ENCODE results near the gene BCL11B. TPM values are rescaled to one million over a fixed set of nuclear protein-coding genes. Genes with fewer than 3 reads are reported as not detected.

Gene BCL11B
- total and polyA plus RNA-seq, 2 experiments from 2014 or later: 0.28 to 3.2 TPM

DNA sequence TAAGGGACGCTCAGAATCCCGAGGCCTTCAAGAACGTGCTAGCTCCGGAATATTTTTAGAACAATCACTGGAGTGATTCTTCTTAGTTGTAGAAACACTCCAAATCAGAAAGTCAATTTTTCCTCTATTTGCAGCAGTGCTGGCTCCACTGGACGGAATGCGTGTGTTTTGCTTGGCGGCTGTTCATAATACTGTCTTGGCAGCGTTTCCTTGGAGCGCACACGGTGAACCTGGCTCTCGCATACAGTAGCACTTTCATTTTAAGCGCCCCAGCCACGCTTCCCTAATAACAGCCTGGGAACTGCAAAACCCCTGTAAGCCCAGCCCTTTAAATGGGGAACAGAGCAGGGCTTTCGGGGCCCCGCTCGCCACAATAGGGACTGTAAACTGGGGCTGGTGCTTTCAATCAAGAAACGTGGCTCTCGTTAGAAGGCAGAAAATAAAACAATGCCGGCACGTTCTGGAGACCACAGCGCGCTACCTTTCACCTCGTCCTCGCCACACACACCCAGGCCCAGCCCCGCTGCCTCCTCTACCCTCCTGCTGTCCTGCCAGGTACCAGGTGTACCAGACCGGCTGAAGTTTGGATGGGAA, 79.9 kb downstream of the BCL11B start:
- DNase-seq (ENCODE audit: low spot score): peak; percentile 33
- Histone ChIP-seq H4K20me1 (ENCODE audit: insufficient read depth, poor library complexity, severe bottlenecking) (no peaks in the 10 kb centered on the region), H3K9me3 (ENCODE audit: low read depth) (no peaks in the 10 kb centered on the region), H3K79me2 (no peaks in the 10 kb centered on the region), H3K4me2 (peak overlapping the region; percentile 69), H3K36me3 (replicated peaks; ENCODE audit: insufficient read depth, low read depth) (no peaks in the 10 kb centered on the region), H3K27ac (no peak overlapping the region), H3K4me1 (ENCODE audit: insufficient read depth) (peaks cover 12% of the 10 kb centered on the region), H3K9me2 (replicated peaks; ENCODE audit: insufficient read depth) (no peaks in the 10 kb centered on the region), H2AFZ (no peak overlapping the region), H3K4me3 (no peak overlapping the region), H3K27me3 (no peaks in the 10 kb centered on the region)
- 71% methylated on average over 26 of the region's 26 CpGs for WGBS (ENCODE audit: low lambda C conversion rate, missing lambda C conversion rate)
- TF ChIP-seq EZH2phosphoT487 (IDR thresholded peaks at IDR 0.05; ENCODE audit: low read depth, severe bottlenecking, unreplicated experiment) (no peak), CTCF (IDR thresholded peaks at IDR 0.05; ENCODE audit: poor library complexity) (no peak)

DNA sequence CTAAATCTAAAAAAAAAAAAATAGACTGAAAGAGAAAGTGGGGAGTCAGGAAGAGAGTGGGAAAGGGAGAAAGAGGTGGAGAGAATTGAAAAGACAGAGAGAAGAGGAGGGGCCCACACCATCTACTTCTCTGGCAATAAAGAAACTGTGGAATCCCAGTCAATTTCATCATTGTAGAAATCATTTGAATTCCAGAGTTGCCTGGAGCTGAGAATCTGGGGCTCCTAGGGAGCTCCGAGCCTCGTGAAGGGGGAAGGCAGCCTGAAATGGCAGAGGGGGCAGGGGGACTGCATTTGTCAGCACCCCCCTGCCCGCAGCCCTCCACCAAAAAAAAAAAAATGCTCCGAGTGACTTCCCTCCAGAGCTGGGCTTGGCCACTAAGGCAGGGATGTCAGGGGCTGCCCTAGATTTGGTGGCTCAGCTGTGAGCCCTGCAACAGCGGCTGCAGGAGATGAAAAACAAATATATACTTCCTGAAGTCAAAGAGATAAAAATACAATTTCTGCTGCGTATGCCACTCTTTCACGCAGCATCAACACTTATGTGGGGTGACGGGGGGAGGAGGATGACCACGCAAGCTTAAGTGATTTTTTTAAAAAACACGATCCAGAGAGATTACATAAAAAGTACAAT, 80.5 kb downstream of the BCL11B start:
- no peaks in the 10 kb centered on the region for H3K36me3 ChIP-seq (replicated peaks; ENCODE audit: insufficient read depth, low read depth)
- no peaks in the 10 kb centered on the region for H3K9me2 ChIP-seq (replicated peaks; ENCODE audit: insufficient read depth)
- no peak overlapping the region for H2AFZ ChIP-seq
- H3K27ac ChIP-seq: no peak overlapping the region
- H3K4me3 ChIP-seq: no peak overlapping the region
- H3K9me3 ChIP-seq (ENCODE audit: low read depth): no peaks in the 10 kb centered on the region
- no peaks in the 10 kb centered on the region for H4K20me1 ChIP-seq (ENCODE audit: insufficient read depth, poor library complexity, severe bottlenecking)
- H3K79me2 ChIP-seq: no peaks in the 10 kb centered on the region
- no peaks in the 10 kb centered on the region for H3K27me3 ChIP-seq
- peak overlapping the region; percentile 69 for H3K4me2 ChIP-seq
- H3K4me1 ChIP-seq (ENCODE audit: insufficient read depth): peaks cover 12% of the 10 kb centered on the region
- WGBS (ENCODE audit: low lambda C conversion rate, missing lambda C conversion rate): 67% methylated on average over 10 of the region's 10 CpGs
- no peak for TF ChIP-seq CTCF (IDR thresholded peaks at IDR 0.05; ENCODE audit: poor library complexity)
- TF ChIP-seq EZH2 (IDR thresholded peaks at IDR 0.05; ENCODE audit: borderline replicate concordance): no peak
- no peak for DNase-seq (ENCODE audit: low spot score)

DNA sequence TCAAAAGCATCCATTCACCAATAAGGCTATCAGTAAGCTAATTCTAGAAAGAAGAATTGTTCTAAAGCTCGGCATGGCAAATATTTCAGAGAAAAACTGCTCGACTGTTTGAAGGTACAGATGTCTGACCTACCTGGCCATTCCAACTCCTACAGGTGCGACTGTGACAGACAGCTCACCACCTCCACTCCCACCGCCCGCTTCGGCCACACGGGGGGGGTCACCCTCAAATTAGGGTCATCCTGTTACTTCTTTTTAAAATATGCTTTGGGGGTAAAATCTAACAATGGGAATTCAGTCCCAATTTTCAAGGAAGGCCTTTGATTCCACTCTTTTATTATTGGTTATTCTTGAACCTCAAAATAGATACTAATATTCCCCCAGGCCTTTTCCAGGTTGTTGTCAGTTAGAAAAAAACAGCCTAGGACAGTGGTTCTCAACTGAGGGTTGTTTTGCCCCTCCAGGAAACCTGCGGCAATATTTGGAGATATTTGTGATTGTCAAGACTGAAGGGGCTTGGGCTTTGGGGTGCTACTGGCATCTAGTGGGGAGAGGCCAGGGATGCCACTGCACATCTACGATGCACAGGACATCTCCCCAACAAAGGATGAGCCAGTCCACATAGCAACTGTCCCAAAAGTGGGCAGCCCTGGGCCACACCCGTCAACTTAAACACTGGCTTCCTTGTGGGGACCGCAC, 81.2 kb downstream of the BCL11B start:
- Histone ChIP-seq H4K20me1 (ENCODE audit: insufficient read depth, poor library complexity, severe bottlenecking) (no peaks in the 10 kb centered on the region), H3K36me3 (replicated peaks; ENCODE audit: insufficient read depth, low read depth) (no peaks in the 10 kb centered on the region), H3K4me1 (ENCODE audit: insufficient read depth) (peaks cover 12% of the 10 kb centered on the region), H3K4me2 (no peak overlapping the region), H3K4me3 (no peak overlapping the region), H3K9me3 (ENCODE audit: low read depth) (no peaks in the 10 kb centered on the region), H3K27me3 (no peaks in the 10 kb centered on the region), H3K27ac (no peak overlapping the region), H3K79me2 (no peaks in the 10 kb centered on the region), H3K9me2 (replicated peaks; ENCODE audit: insufficient read depth) (no peaks in the 10 kb centered on the region), H2AFZ (no peak overlapping the region)
- TF ChIP-seq EZH2 (IDR thresholded peaks at IDR 0.05; ENCODE audit: borderline replicate concordance) (no peak), CTCF (IDR thresholded peaks at IDR 0.05; ENCODE audit: poor library complexity) (peak; percentile 21)
- DNase-seq (ENCODE audit: low spot score): no peak
- WGBS (ENCODE audit: low lambda C conversion rate, missing lambda C conversion rate): 85% methylated on average over 11 of the region's 11 CpGs
